Mucosa of rectum (tissue), 2 donors: Measurements from ENCODE around the gene MYBBP1A.
"Not testable (repeated sequence)": the region's sequence is repeated elsewhere in the genome, so short reads cannot be mapped to it uniquely, and the experiment has no call there.

ENCODE experiments used
- H3K27ac ChIP-seq, 2 donors: one replicate each; pipeline ENCODE4 v1.7.0; 2013; ENCODE audit warnings: inconsistent platforms in 2 of 2, low read depth in 2 of 2, low read length in 2 of 2
- H3K27me3 ChIP-seq, 2 donors: one replicate each; pipeline ENCODE4 v1.7.0; 2013; ENCODE audit warnings: low read length in 2 of 2; ENCODE audit not compliant: control insufficient read depth in 2 of 2, insufficient read depth in 2 of 2
- H3K36me3 ChIP-seq, 2 donors: one replicate each; pipeline ENCODE4 v1.7.0; 2013; ENCODE audit warnings: low read length in 2 of 2; ENCODE audit not compliant: control insufficient read depth in 2 of 2, insufficient read depth in 2 of 2
- H3K4me1 ChIP-seq, 2 donors: one replicate each; pipeline ENCODE4 v1.7.0; 2013; ENCODE audit warnings: low read length in 2 of 2, mild to moderate bottlenecking in 1 of 2; ENCODE audit not compliant: control insufficient read depth in 2 of 2, insufficient read depth in 2 of 2
- H3K4me3 ChIP-seq, 2 donors: one replicate each; pipeline ENCODE4 v1.7.0; 2013; ENCODE audit warnings: low read length in 2 of 2
- H3K9ac ChIP-seq, 2 donors: one replicate each; pipeline ENCODE4 v1.7.0; 2013; ENCODE audit warnings: low read length in 2 of 2, low read depth in 1 of 2, mild to moderate bottlenecking in 1 of 2
- H3K9me3 ChIP-seq, 2 donors: one replicate each; pipeline ENCODE4 v1.7.0; 2013; ENCODE audit warnings: low read length in 2 of 2; ENCODE audit not compliant: control insufficient read depth in 2 of 2
- donor health status: healthy.
- donor health status: Normal muscosa, but diverticular disease.

Gene MYBBP1A

DNA sequence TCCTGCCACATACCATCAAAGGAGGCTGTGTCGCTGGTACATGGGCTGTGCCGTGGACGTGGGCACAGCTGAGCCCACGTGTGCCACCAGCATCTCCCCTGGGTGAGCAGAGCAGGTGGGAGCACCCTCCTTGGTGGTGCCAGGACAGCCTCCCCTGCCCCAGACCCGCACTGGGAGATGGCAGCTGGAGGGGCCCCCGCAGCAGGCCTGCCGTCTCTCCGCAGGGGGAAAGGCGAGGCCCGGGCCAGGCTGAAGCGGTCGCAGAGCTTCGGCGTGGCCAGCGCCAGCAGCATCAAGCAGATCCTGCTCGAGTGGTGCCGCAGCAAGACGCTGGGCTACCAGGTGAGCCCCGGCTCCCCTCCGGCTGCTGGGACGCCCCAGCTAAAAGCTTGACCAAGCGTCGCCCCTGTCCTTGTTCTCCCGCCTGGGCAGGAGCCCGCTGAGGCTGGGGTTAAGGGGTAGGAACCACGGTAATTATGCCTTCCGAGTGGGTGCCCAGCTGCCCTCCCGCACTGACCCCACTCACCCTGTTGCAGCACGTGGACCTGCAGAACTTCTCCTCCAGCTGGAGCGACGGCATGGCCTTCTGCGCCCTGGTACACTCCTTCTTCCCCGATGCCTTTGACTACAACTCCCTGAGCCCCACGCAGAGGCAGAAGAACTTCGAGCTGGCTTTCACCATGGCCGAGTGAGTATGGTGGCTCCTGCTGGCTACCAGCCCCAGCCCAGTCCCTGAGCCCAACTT, 41.6 kb upstream of the MYBBP1A start:
- Histone ChIP-seq H3K4me1 (peaks cover 3% of the 10 kb centered on the region in 2 donors), H3K36me3 (no peaks in the 10 kb centered on the region), H3K9ac (no peak overlapping the region)

DNA sequence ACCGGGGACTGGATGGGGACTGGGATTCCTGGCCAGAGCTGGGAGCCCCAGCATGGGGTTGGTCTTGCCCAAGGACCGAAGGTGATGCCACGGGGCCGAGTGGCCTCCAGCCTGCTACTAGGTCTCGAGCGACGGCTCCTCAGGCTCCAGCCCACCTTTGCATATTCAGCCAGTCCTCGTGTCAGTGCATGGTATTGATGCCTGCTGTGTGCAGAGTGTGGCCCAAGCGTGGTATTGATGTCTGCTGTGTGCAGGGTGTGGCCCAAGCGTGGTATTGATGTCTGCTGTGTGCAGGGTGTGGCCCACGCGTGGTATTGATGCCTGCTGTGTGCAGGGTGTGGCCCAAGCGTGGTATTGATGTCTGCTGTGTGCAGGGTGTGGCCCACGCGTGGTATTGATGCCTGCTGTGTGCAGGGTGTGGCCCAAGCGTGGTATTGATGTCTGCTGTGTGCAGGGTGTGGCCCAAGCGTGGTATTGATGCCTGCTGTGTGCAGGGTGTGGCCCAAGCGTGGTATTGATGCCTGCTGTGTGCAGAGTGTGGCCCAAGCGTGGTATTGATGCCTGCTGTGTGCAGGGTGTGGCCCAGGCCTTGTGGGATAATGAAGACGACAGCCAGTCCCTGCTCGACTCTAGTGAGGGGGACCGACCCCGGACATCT, 40.6 kb upstream of the MYBBP1A start:
- H3K4me3 ChIP-seq, H3K9me3 ChIP-seq, H3K27ac ChIP-seq, H3K9ac ChIP-seq, H3K36me3 ChIP-seq, H3K4me1 ChIP-seq, H3K27me3 ChIP-seq: not testable (repeated sequence)

More for the DNA sequence above, 41.6 kb upstream of the MYBBP1A start:
- H3K9me3 ChIP-seq: no peaks in the 10 kb centered on the region
- peaks cover 0 to 2% of the 10 kb centered on the region in 2 donors for H3K27me3 ChIP-seq
- H3K27ac ChIP-seq: no peak overlapping the region
- no peak overlapping the region for H3K4me3 ChIP-seq

DNA sequence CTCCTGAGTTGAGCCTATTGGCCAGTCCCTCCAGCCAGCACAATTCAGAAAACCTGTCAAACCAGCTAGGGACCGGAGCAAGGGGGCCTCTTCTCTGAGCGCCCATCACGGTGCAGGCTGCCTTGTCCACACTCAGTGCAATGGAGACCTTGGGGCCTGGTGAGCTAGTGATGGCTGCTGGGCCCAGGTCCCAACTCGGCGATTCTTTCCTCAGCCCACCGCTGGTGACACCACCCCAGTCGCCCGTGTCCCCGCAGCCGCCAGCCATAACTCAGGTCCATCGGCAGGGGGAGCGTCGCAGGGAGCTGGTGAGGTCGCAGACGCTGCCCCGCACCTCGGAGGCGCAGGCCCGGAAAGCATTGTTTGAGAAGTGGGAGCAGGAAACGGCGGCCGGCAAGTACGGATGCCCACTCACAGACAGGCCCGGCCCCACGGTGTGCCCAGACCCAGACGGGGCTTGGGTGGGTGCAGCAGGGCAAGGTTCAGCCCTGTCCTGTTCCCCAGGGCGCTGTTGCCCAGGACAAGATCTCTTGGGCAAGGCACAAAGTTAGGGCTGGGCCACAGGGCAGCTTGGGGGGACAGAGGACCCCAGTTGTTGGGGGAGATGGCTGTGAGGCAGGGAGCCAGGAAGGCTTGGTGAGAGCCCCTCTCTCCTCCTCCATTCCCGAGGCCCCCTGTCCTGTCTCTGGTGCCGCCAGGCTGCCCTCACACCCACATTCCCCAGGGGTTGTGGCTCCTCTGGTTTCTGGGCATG, 39.9 kb upstream of the MYBBP1A start:
- H3K9me3 ChIP-seq: no peaks in the 10 kb centered on the region
- no peaks in the 10 kb centered on the region for H3K36me3 ChIP-seq
- peaks cover 3% of the 10 kb centered on the region in 2 donors for H3K4me1 ChIP-seq
- H3K9ac ChIP-seq: no peak overlapping the region
- no peaks in the 10 kb centered on the region for H3K27me3 ChIP-seq
- H3K27ac ChIP-seq: no peak overlapping the region
- H3K4me3 ChIP-seq: peak overlapping the region in 1 of 2 donors; percentile 7

DNA sequence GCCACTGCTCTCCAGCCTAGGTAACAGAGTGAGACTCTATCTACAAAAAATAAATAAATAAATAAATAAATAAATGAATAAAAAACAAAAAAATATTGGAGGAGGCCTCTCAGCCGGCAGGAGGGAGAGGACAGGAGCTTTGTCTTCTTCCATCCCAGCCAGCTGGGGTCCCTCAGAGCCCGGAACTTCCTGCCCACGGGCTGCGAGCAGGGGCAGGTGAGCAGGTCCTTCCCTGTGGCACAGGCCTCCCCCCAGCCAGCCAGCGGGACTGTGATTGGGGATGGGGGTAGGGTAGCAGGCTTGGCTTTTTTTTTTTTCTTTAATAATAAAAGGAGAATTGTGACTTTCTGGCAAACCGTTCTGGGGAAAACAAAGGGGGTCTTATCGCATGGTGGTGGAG, 39.2 kb upstream of the MYBBP1A start:
- no peaks in the 10 kb centered on the region for H3K27me3 ChIP-seq
- no peaks in the 10 kb centered on the region for H3K36me3 ChIP-seq
- no peak overlapping the region for H3K4me3 ChIP-seq
- H3K27ac ChIP-seq: no peak overlapping the region
- no peak overlapping the region for H3K9ac ChIP-seq
- peaks cover 3% of the 10 kb centered on the region in 2 donors for H3K4me1 ChIP-seq
- H3K9me3 ChIP-seq: no peaks in the 10 kb centered on the region

DNA sequence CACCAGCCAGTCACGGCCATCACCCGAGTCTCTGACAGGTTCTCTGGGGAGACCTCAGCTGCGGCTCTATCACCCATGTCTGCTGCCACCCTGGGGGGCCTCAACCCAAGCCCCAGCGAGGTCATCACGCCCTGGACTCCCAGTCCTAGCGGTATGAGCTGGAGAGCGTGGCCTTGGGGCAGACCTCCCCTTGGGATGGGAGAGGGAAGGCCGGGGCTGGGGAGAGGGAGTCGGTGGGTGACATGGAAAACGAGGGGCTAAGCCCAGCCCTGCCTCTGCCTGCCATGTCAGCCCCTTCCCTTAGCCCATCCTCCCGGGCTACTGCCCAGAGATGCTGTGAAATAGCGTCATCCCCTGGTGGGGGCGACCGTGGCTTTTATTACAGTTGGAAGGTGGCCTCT, 37.8 kb upstream of the MYBBP1A start:
- no peak overlapping the region for H3K4me3 ChIP-seq
- H3K27ac ChIP-seq: no peak overlapping the region

DNA sequence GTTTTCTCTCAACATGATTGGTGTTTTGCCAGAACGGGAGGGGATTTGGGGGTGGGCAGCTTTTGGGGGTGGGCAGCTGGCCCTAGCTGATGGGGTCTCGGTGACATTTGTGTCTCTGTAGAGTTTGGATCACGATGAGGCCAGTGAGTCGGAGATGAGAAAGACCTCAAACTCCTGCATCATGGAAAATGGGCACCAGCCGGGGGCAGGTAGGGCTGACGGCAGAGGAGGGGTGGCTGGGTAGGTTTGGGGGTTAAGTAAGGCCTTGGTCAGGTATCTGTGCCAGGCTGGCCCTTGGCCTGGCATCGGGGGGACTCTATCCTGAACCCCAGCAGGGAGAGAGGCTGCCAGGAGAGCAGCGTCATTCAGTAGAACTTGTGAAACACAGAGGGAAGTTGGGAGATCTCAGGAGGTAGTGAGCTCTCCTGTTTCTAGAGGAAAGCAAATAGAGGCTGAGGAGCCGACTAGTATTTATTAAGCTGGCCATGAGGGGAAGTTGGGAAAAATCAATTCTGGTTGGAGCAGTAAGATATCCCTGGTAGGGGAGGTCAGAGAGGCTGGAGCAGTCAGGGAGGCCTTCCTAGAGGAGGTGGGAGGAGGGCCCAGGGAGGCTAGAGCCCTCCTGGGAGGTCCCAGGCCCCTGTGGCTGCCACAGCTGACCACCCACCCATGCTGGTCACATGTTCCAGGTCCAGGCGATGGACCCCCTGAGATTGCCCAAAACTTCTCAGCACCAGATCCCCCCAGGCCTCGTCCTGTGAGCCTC, 37.2 kb upstream of the MYBBP1A start:
- Histone ChIP-seq H3K27me3 (no peaks in the 10 kb centered on the region), H3K9ac (no peak overlapping the region), H3K4me1 (peaks cover 3% of the 10 kb centered on the region in 2 donors), H3K36me3 (no peaks in the 10 kb centered on the region), H3K27ac (no peak overlapping the region), H3K9me3 (no peaks in the 10 kb centered on the region), H3K4me3 (no peak overlapping the region)

More for the DNA sequence above, 37.8 kb upstream of the MYBBP1A start:
- Histone ChIP-seq H3K9ac (no peak overlapping the region), H3K9me3 (no peaks in the 10 kb centered on the region), H3K4me1 (peaks cover 3% of the 10 kb centered on the region in 2 donors), H3K27me3 (no peaks in the 10 kb centered on the region), H3K36me3 (no peaks in the 10 kb centered on the region)

DNA sequence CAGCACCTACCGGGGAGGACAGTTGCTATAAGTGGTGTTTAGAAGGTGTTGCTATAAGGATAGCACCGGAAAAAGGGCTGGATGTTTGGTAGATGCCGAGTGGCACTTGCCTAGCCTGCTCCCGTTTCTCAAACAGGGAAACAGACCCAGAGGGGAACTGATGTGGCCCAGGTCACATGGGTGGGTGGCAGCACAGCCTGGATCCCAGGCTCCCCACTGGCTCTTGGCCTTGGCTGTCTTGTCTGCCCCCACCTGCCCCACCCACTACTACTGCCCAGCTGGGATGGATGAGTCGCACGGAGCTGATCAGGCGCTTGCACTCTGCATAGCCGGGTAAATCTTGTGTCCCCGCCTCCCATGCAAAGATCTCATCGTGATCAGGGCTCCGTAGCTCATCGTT, 36.3 kb upstream of the MYBBP1A start:
- Histone ChIP-seq H3K27me3 (peaks cover 0 to 2% of the 10 kb centered on the region in 2 donors), H3K4me3 (no peak overlapping the region), H3K9ac (no peak overlapping the region), H3K36me3 (no peaks in the 10 kb centered on the region), H3K4me1 (peaks cover 3% of the 10 kb centered on the region in 2 donors), H3K27ac (no peak overlapping the region), H3K9me3 (no peaks in the 10 kb centered on the region)

DNA sequence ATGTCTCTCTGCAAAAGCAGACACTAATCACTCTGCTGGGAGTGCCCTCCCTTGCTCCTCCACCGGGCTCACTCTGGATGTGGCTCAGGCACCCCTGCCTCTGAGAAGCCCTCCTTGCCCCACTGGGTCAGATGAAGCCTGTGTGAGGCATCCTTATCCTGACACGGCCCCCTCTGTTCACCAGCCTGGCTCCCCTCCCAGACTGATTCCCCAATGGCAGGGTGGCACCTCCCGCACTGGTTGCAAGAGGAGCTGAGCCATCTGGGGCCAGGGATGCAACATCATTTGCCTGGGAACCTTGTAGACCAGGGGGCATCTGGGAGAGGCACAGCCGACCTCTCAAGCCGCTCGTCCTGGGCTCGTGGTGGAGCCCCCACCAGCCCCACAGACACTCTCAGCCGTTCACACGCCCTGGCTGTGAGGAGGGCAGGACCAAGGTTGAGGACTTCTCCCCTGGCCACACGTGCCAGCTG, 35.8 kb upstream of the MYBBP1A start:
- no peaks in the 10 kb centered on the region for H3K36me3 ChIP-seq
- H3K27me3 ChIP-seq: peaks cover 0 to 6% of the 10 kb centered on the region in 2 donors
- no peak overlapping the region for H3K4me3 ChIP-seq
- H3K4me1 ChIP-seq: peaks cover 3% of the 10 kb centered on the region in 2 donors
- H3K27ac ChIP-seq: no peak overlapping the region
- no peaks in the 10 kb centered on the region for H3K9me3 ChIP-seq
- no peak overlapping the region for H3K9ac ChIP-seq

DNA sequence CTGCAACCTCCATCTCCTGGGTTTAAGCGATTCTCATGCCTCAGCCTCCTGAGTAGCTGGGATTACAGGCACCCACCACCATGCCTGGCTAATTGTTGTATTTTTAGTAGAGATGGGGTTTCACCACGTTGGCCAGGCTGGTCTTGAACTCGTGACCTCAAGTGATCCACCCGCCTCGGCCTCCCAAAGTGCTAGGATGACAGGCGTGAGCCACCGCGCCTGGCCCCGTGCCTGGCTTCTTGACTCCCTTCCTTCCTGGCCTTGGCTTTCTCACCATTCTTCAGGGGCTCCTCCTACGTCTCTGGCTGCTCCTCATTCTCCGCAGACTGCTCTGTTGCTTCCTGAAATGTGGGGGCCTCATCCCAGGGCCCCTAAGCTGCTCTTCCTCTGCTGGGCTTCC, 34.9 kb upstream of the MYBBP1A start:
- not testable (repeated sequence) for H3K9ac ChIP-seq, H3K36me3 ChIP-seq, H3K4me1 ChIP-seq, H3K9me3 ChIP-seq, H3K27ac ChIP-seq, H3K4me3 ChIP-seq
- H3K27me3 ChIP-seq: peaks cover 8 to 14% of the 10 kb centered on the region in 2 donors
